Right lung (tissue), 5 donors: ENCODE data around the gene TC2N. TPM values are rescaled to one million over a fixed set of nuclear protein-coding genes. Genes with fewer than 3 reads are reported as not detected.
"Not testable (repeated sequence)": the region's sequence is repeated elsewhere in the genome, so short reads cannot be mapped to it uniquely, and the experiment has no call there.

Experiments
- DNase-seq, 2 donors: peaks; one replicate each; pipeline ENCODE4 v3.0.0-alpha.2; 2013
- polyA plus RNA-seq, 5 donors: library from polyadenylated mRNA; unstranded; fragments of 120-200 nt; gene quantifications; one replicate each; pipeline versions ENCODE4 v1.2.1 to v1.2.3, GENCODE V29; 2013; ENCODE audit warnings: inconsistent platforms in 1 of 5, low replicate concordance in 1 of 5; ENCODE audit not compliant: insufficient read length in 5 of 5, insufficient read depth in 1 of 5

TC2N gene
- polyA plus RNA-seq, 5 donors, result 18.0 to 30.5 (median 28.1) TPM

GRCh38 chr14:91835197-91835919 lies 32.0 kb downstream of the TC2N start:
- DNase-seq, result no peak

- DNase-seq, result no peak
Observed at GRCh38 chr14:91834571-91834970, 32.8 kb downstream of the TC2N start.

- no peak for DNase-seq
Observed at GRCh38 chr14:91831337-91831736, 36.0 kb downstream of the TC2N start.

- peak; percentile 80 to 82 for DNase-seq
Observed at GRCh38 chr14:91830777-91831176, 36.6 kb downstream of the TC2N start.

- no peak for DNase-seq
Observed at GRCh38 chr14:91829511-91829910, 37.8 kb downstream of the TC2N start.

- no peak for DNase-seq
Observed at GRCh38 chr14:91827746-91828145, 39.6 kb downstream of the TC2N start.

- DNase-seq, result no peak
Observed at GRCh38 chr14:91817566-91818325, 49.6 kb downstream of the TC2N start.

GRCh38 chr14:91814317-91814716 lies 53.0 kb downstream of the TC2N start:
- DNase-seq, result no peak

GRCh38 chr14:91810699-91811098 lies 56.6 kb downstream of the TC2N start:
- DNase-seq, result no peak

- DNase-seq, result no peak
Observed at GRCh38 chr14:91806716-91807115, 60.6 kb downstream of the TC2N start.

GRCh38 chr14:91806094-91806493 lies 61.2 kb downstream of the TC2N start:
- not testable (repeated sequence) for DNase-seq

- no peak for DNase-seq
Observed at GRCh38 chr14:91805659-91806058, 61.7 kb downstream of the TC2N start.

GRCh38 chr14:91801358-91801757 lies 66.0 kb downstream of the TC2N start:
- no peak for DNase-seq

- no peak for DNase-seq
Observed at GRCh38 chr14:91796617-91797347, 70.6 kb downstream of the TC2N start.

GRCh38 chr14:91793704-91794103 lies 73.6 kb downstream of the TC2N start:
- no peak for DNase-seq

GRCh38 chr14:91786188-91786587 lies 81.1 kb downstream of the TC2N start:
- DNase-seq, result no peak

GRCh38 chr14:91780452-91780851 lies 86.9 kb downstream of the TC2N start:
- no peak for DNase-seq

- no peak for DNase-seq
Observed at GRCh38 chr14:91778217-91778616, 89.1 kb downstream of the TC2N start.

- no peak for DNase-seq
Observed at GRCh38 chr14:91774140-91775096, 92.9 kb downstream of the TC2N start.

GRCh38 chr14:91770185-91770584 lies 97.2 kb downstream of the TC2N start:
- DNase-seq, result no peak

GRCh38 chr14:91755570-91756295 lies 111.6 kb downstream of the TC2N start:
- DNase-seq, result peak in 1 of 2 donors; percentile 28
